ENCODE measurements around the gene CABP2. TPM values are rescaled to one million over a fixed set of nuclear protein-coding genes. Genes with fewer than 3 reads are reported as not detected.

The CABP2 gene
- total and polyA plus RNA-seq, 12 donors, result not detected

DNA sequence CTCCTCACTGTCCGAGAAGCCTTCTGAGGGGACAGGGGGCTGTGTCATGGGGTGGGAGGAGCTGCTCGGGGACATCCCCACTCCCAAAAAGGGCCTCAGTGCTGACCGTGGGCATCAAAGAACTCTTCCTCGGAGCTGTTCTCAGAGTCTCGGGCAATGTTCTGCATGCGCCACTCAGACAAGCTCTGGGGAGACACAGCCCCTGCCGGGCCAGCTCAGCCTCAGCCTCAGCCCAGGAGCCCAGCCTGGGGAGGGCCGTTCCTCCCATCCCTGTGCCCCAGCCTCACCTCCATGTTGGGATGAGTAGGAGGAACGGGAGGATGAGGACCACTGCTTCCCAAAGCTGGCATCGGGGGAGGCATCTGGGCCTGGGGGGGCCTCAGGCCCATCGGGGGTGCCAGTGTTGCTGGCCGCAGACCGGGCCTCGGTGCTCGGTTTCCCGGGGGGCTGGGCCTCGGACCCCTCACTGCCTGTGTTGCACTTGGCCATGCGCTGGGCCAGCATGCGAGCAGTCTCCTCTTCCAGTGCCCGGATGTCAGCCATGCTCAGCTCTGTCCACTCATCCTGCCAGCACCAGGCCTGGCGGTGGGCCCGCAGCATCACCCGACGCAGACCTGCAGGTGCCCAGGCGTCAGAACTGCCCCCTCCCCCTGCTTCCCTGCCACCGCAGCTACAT, 23.3 kb downstream of the CABP2 start:
- intact Hi-C loops (cut with DNase I), result loop anchor here in 2 of 10 donors (10.0 kb wide), 2 partner anchors 85 to 105 kb away; partner anchors contain the start of genes GSTP1 (in 1 of the 2) and RAD9A (in 1 of the 2)
- DNase-seq (no peak), ATAC-seq (no peak)
- no peak overlapping the region for H3K27ac ChIP-seq
- H3K4me3 ChIP-seq, result no peak overlapping the region
- H3K27me3 ChIP-seq, result no peaks in the 10 kb centered on the region
- peaks cover 6 to 27% (median 15%) of the 10 kb centered on the region in 9 donors for H3K4me1 ChIP-seq
- TF ChIP-seq, protein P1, sequence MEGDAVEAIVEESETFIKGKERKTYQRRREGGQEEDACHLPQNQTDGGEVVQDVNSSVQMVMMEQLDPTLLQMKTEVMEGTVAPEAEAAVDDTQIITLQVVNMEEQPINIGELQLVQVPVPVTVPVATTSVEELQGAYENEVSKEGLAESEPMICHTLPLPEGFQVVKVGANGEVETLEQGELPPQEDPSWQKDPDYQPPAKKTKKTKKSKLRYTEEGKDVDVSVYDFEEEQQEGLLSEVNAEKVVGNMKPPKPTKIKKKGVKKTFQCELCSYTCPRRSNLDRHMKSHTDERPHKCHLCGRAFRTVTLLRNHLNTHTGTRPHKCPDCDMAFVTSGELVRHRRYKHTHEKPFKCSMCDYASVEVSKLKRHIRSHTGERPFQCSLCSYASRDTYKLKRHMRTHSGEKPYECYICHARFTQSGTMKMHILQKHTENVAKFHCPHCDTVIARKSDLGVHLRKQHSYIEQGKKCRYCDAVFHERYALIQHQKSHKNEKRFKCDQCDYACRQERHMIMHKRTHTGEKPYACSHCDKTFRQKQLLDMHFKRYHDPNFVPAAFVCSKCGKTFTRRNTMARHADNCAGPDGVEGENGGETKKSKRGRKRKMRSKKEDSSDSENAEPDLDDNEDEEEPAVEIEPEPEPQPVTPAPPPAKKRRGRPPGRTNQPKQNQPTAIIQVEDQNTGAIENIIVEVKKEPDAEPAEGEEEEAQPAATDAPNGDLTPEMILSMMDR (IDR thresholded peaks at IDR 0.05), result no peak
- 94 to 97% methylated on average over 26 of the region's 26 CpGs for WGBS, 2 donors
- no peaks in the 10 kb centered on the region for H3K9me3 ChIP-seq
- H3K36me3 ChIP-seq, result peaks cover 0 to 78% (median 23%) of the 10 kb centered on the region in 9 donors

DNA sequence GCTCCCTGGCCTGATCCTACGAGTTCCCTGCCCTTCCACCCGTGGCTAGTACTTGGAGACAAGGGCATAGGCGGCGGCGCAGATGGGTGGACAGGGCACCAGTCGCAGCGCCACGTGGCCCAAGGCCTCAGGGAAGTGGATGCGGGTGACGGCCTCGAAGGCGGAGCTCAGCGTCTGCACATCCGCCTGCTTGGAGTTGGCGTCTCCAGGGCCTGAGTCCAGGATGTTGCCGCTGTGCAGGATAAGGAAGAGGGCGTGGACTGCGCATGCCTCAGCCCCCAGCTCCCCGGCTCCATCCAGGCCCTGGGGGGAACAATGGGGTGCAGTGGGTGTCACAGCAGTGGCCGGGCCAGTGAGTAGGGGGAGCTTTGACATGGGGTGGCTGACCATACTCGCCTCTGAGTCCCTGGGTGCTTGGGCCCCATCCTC, 24.7 kb downstream of the CABP2 start:
- H3K36me3 ChIP-seq, result peaks cover 0 to 92% (median 31%) of the 10 kb centered on the region in 9 donors
- WGBS, 2 donors, result 70 to 74% methylated on average over 21 of the region's 21 CpGs
- peak overlapping the region in 9 of 10 donors; percentile 26 to 77 (median 71) for H3K27ac ChIP-seq
- ATAC-seq (peak; percentile 32 to 84 (median 74)), DNase-seq (peak; percentile 50 to 73)
- no peak overlapping the region for H3K4me3 ChIP-seq
- H3K27me3 ChIP-seq, result no peaks in the 10 kb centered on the region
- TF ChIP-seq, protein P1 (IDR thresholded peaks at IDR 0.05), result no peak
- intact Hi-C loops (cut with DNase I), result no loop called here
- peaks cover under 1 to 18% (median 11%) of the 10 kb centered on the region in 9 donors for H3K4me1 ChIP-seq
- no peaks in the 10 kb centered on the region for H3K9me3 ChIP-seq

DNA sequence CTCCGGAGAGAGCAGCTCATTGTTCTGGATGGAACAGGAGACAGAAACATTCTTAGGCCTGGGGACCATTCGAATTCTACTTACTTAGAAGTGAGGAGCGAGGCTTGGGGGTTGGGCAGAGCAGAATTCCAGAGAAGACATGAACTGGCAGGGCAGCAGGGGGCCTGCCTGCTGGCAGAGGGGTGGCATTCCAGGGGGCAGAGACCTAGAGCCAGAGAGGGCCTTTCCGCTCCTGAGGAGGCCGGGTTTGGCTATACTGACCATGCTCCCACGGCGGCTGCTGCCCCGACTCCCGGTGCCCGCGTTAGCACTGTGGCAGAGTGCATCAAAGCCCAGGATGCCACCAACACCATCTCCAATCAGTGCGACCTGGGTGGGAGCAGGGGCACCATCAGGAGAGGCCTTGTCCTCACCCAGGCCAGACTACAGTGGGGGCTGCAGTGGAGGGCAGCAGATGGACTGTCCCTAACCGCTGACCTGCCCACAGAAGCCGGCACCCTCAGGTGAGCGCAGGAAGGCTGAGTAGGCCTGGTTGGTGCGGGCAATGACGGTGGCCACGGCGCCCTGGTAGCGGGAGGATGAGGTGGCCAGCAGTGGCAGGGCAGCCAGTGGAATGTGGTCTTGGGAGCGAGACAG, 25.5 kb downstream of the CABP2 start:
- ATAC-seq, result peak in 1 of 8 donors; percentile 3
- peaks cover 0 to 97% (median 36%) of the 10 kb centered on the region in 9 donors for H3K36me3 ChIP-seq

DNA sequence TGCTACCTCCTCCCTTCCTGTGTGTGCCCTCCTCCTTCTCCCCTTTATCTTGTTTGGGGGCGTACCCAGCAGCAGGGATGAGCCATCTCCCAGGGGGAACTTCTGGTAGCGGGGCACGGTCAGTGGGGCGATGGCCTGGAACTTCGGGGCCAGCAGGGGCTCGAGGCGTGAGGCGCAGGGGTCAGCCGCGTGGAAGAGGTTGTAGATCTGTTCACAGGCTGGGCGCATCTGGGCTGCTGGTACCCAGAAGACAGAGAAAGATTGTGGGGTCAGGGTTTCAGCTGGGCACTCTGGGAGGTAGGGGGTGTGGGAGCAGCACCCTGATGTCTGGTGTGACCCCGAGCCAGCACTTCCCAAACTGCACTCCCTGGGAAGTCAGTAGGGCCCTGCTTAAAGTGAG, 27.1 kb downstream of the CABP2 start:
- TF ChIP-seq, protein P1 (IDR thresholded peaks at IDR 0.05), result no peak
- ATAC-seq, result no peak
- Histone ChIP-seq H3K27me3 (no peaks in the 10 kb centered on the region), H3K27ac (no peak overlapping the region), H3K36me3 (peaks cover 0 to 97% (median 45%) of the 10 kb centered on the region in 9 donors), H3K9me3 (no peaks in the 10 kb centered on the region), H3K4me1 (peaks cover 0 to 13% (median 5%) of the 10 kb centered on the region in 9 donors), H3K4me3 (no peak overlapping the region)
- 92 to 95% methylated on average over 12 of the region's 12 CpGs for WGBS, 2 donors
- DNase-seq, result no peak
- intact Hi-C loops (cut with DNase I), result no loop called here

More for the DNA sequence above, 25.5 kb downstream of the CABP2 start:
- no peak for DNase-seq
- 95 to 97% methylated on average over 21 of the region's 21 CpGs for WGBS, 2 donors
- intact Hi-C loops (cut with DNase I), result no loop called here
- no peaks in the 10 kb centered on the region for H3K9me3 ChIP-seq
- TF ChIP-seq, protein P1 (IDR thresholded peaks at IDR 0.05), result no peak
- H3K4me1 ChIP-seq, result peaks cover 0 to 13% (median 5%) of the 10 kb centered on the region in 9 donors
- H3K4me3 ChIP-seq, result no peak overlapping the region
- H3K27me3 ChIP-seq, result no peaks in the 10 kb centered on the region
- peak overlapping the region in 8 of 10 donors; percentile 24 to 77 (median 71) for H3K27ac ChIP-seq
